SK-N-SH treated with all-trans-retinoic acid at 6 μM for 48 hours (cell line): ENCODE results near the gene CGB2.

Source experiments
- ISL1 ChIP-seq: fragments of 250-450 bp; sonication (Bioruptor Pico); IDR thresholded peaks from 2 replicates; pipeline ENCODE4 v2.1.2; 2022; ENCODE audit warnings: mild to moderate bottlenecking, moderate library complexity
- RARB ChIP-seq: fragments of 250-450 bp; sonication (Bioruptor Pico); IDR thresholded peaks from 2 replicates; pipeline ENCODE4 v1.8.0; 2021; ENCODE audit warnings: mild to moderate bottlenecking, moderate library complexity

GRCh38 chr19:49020342-49020741 lies 11.3 kb upstream of the CGB2 start:
- no peak for TF ChIP-seq ISL1
- TF ChIP-seq RARB (CRISPR knock-in tag) = no peak
